PC-9 (cell line): Measurements from ENCODE around the gene AFAP1. TPM values are rescaled to one million over a fixed set of nuclear protein-coding genes. Genes with fewer than 3 reads are reported as not detected.

Source experiments
- BruUV-seq: library from RNA; stranded (reverse); fragments of 400-500 nt; replicated peaks from 2 replicates; lab custom pipeline; 2021; lab: Mats Ljungman, UMichigan
- CTCF ChIA-PET: fragments of 300-600 bp; sonication (Branson Sonifier 250); formaldehyde crosslinking; loops from one replicate; lab custom pipeline; 2022; ENCODE audit warnings: antibody characterized with exemption; lab: Charles Lee
- POLR2A ChIA-PET: fragments of 300-600 bp; sonication (Branson Sonifier 250); formaldehyde crosslinking; loops from one replicate; lab custom pipeline; 2022; ENCODE audit warnings: antibody characterized with exemption; ENCODE audit not compliant: unreplicated experiment; lab: Charles Lee
- DNase-seq, 2 experiments: peaks; one replicate each; pipeline versions ENCODE4 v3.0.0 to v3.0.0-alpha.2; 2015 to 2022; ENCODE audit warnings: mixed read lengths in 1 of 2
- H2AFZ ChIP-seq: fragments of 200-600 bp; sonication (generic); 2 replicates; pipeline ENCODE4 v1.8.1; 2017; ENCODE audit warnings: antibody characterized with exemption
- H3F3A ChIP-seq: fragments of 200-600 bp; sonication (generic); 2 replicates; pipeline ENCODE4 v1.8.1; 2017; ENCODE audit warnings: antibody characterized with exemption, mild to moderate bottlenecking, low read depth; ENCODE audit not compliant: insufficient read depth
- H3K27ac ChIP-seq: fragments of 200-600 bp; sonication (generic); 2 replicates; pipeline ENCODE4 v1.6.1; 2016; ENCODE audit warnings: mixed run types
- H3K27me3 ChIP-seq: fragments of 200-600 bp; sonication (generic); 2 replicates; pipeline ENCODE4 v1.6.1; 2016; ENCODE audit warnings: low read depth, mixed run types; ENCODE audit not compliant: insufficient read depth
- H3K36me3 ChIP-seq: fragments of 200-600 bp; sonication (generic); 2 replicates; pipeline ENCODE4 v1.6.1; 2016; ENCODE audit warnings: low read depth, mixed run types
- H3K4me1 ChIP-seq: fragments of 200-600 bp; sonication (generic); replicated peaks from 2 replicates; pipeline ENCODE4 v1.6.1; 2016; ENCODE audit warnings: mixed run types; ENCODE audit not compliant: insufficient read depth
- H3K4me2 ChIP-seq: fragments of 200-600 bp; sonication (generic); 2 replicates; pipeline ENCODE4 v1.6.1; 2017; ENCODE audit warnings: mixed run types
- H3K4me3 ChIP-seq: fragments of 200-600 bp; sonication (generic); 2 replicates; pipeline ENCODE4 v1.6.1; 2016; ENCODE audit warnings: mixed run types
- H3K79me2 ChIP-seq: fragments of 200-600 bp; sonication (generic); 2 replicates; pipeline ENCODE4 v1.6.1; 2017; ENCODE audit warnings: low read depth, mixed run types
- H3K9me2 ChIP-seq: fragments of 200-600 bp; sonication (generic); 2 replicates; pipeline ENCODE4 v1.8.1; 2017; ENCODE audit warnings: mild to moderate bottlenecking; ENCODE audit not compliant: insufficient read depth
- H3K9me3 ChIP-seq: fragments of 200-600 bp; sonication (generic); 2 replicates; pipeline ENCODE4 v1.8.1; 2016; ENCODE audit warnings: low read depth; ENCODE audit not compliant: insufficient read depth
- H4K20me1 ChIP-seq: fragments of 200-600 bp; sonication (generic); 2 replicates; pipeline ENCODE4 v1.8.1; 2017; ENCODE audit not compliant: insufficient read depth
- EZH2 ChIP-seq: fragments of 200-600 bp; sonication (generic); IDR thresholded peaks from 2 replicates; pipeline ENCODE4 v1.8.0; 2017; ENCODE audit warnings: antibody characterized with exemption, low read depth
- intact Hi-C: fragments of 100-400 bp; cut with micrococcal nuclease; formaldehyde crosslinking; loops from one replicate; pipeline ENCODE4 v1.10.0; 2022; ENCODE audit not compliant: unreplicated experiment
- total RNA-seq: library from RNA; stranded (reverse); gene quantifications from 2 replicates; pipeline ENCODE4 v1.2.3, GENCODE V29; 2021
- TF ChIP-seq, protein P1 (sequence below): fragments of 200-600 bp; sonication (generic); conservative IDR thresholded peaks from 2 replicates; pipeline ENCODE4 v1.6.1; 2017; ENCODE audit warnings: mixed run types, antibody characterized with exemption, mild to moderate bottlenecking, moderate library complexity

The AFAP1 gene
- total RNA-seq, 1 experiment from 2014 or later = 69.6 TPM

DNA sequence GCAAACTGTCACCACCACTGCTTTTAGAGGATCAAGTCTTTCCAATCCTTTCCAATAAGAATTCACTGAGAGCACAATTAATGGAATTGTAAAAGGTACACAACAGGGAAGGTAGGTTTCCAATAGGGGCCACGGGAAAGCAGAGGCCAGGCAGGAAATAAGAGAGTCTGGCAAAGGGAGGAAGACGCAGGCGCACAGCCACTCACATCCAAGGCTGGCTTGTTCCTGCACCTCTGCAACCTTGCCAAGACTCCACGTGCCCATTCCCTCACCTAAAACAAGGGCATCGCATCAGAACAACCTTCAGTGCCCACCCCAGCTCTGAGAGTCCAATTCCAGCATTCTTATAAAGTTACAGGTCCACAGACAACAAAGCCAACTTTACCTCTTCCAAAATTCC lies 81.2 kb downstream of the AFAP1 start:
- Histone ChIP-seq H4K20me1 (peaks cover 12% of the 10 kb centered on the region; the same call in 1 of the 2 replicates), H3K9me3 (no peaks in the 10 kb centered on the region), H3K36me3 (0 out of 2 replicates have a peak, but pooled peaks cover 7% of the 10 kb centered on the region), H3K79me2 (peaks cover 36% of the 10 kb centered on the region), H3F3A (peaks cover 13% of the 10 kb centered on the region; the same call in 1 of the 2 replicates), H2AFZ (no peak overlapping the region), H3K4me1 (0 out of 2 replicates have a peak, but pooled peaks cover 5% of the 10 kb centered on the region), H3K4me3 (no peak overlapping the region), H3K27me3 (no peaks in the 10 kb centered on the region), H3K9me2 (no peaks in the 10 kb centered on the region), H3K27ac (no peak overlapping the region), H3K4me2 (no peak overlapping the region)
- no peak for DNase-seq
- CTCF ChIA-PET = no interaction called here
- BruUV-seq = no TSS peak
- POLR2A ChIA-PET = no interaction called here
- TF ChIP-seq, protein P1, sequence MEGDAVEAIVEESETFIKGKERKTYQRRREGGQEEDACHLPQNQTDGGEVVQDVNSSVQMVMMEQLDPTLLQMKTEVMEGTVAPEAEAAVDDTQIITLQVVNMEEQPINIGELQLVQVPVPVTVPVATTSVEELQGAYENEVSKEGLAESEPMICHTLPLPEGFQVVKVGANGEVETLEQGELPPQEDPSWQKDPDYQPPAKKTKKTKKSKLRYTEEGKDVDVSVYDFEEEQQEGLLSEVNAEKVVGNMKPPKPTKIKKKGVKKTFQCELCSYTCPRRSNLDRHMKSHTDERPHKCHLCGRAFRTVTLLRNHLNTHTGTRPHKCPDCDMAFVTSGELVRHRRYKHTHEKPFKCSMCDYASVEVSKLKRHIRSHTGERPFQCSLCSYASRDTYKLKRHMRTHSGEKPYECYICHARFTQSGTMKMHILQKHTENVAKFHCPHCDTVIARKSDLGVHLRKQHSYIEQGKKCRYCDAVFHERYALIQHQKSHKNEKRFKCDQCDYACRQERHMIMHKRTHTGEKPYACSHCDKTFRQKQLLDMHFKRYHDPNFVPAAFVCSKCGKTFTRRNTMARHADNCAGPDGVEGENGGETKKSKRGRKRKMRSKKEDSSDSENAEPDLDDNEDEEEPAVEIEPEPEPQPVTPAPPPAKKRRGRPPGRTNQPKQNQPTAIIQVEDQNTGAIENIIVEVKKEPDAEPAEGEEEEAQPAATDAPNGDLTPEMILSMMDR = no peak
- TF ChIP-seq EZH2 = no peak
- intact Hi-C loops = no loop called here

DNA sequence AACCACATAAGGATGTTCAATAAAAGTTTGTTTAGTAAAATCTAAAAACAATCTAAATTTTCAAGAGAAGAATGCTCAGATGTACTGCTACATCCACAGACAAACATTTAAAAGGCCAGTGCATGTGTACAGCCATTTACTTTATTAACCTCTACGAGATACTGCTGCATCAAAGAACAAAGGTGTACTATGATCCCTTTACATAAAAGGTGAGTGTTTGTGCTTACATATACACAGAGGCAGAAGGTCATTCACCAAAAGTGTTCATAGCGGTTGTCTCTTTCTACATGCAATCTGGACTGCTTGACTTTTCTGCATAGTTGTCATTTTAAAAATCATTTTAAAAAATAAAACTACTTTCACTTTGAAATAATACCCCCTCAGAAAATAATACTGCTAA lies 81.7 kb downstream of the AFAP1 start:
- Histone ChIP-seq H2AFZ (no peak overlapping the region), H3K27ac (no peak overlapping the region), H3K9me3 (no peaks in the 10 kb centered on the region), H3K9me2 (no peaks in the 10 kb centered on the region), H3K4me3 (no peak overlapping the region), H3K79me2 (peaks cover 34% of the 10 kb centered on the region), H3K4me1 (0 out of 2 replicates have a peak, but pooled peaks cover 5% of the 10 kb centered on the region), H3F3A (peaks cover 13% of the 10 kb centered on the region; the same call in 1 of the 2 replicates), H3K36me3 (0 out of 2 replicates have a peak, but pooled peaks cover 7% of the 10 kb centered on the region), H3K4me2 (no peak overlapping the region), H4K20me1 (peaks cover 12% of the 10 kb centered on the region; the same call in 1 of the 2 replicates), H3K27me3 (no peaks in the 10 kb centered on the region)
- no peak for TF ChIP-seq EZH2
- TF ChIP-seq, protein P1 = no peak
- intact Hi-C loops = no loop called here
- CTCF ChIA-PET = no interaction called here
- no peak for DNase-seq
- POLR2A ChIA-PET = no interaction called here
- no TSS peak for BruUV-seq

DNA sequence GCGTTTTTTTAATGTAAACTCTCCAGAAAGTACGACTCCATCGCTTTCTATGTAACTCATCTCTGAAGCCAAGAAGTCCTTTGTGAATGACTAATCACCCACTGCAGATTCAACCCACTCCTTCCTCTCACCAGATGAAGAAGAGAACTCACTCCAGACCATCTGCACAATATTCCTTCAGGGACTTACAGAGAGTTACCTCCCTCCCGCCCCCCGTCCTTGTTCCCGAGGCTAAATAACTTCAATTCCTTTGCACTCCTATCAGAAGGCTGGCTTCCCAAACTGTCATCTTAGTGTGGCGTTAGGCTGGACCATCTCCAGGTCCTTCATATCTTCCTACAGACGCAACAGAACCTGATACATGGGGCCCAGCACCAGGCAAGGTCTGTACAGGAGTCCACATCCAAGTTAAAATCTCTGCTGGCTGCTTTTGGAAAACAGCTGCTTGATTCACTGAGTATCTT lies 82.4 kb downstream of the AFAP1 start:
- H3K9me2 ChIP-seq = no peaks in the 10 kb centered on the region
- ChIA-PET POLR2A (no interaction called here), CTCF (no interaction called here)
- H3K9me3 ChIP-seq = no peaks in the 10 kb centered on the region
- H3K4me2 ChIP-seq = no peak overlapping the region
- 0 out of 2 replicates have a peak, but pooled peaks cover 5% of the 10 kb centered on the region for H3K4me1 ChIP-seq
- 0 out of 2 replicates have a peak, but pooled peaks cover 7% of the 10 kb centered on the region for H3K36me3 ChIP-seq
- no peak overlapping the region for H3K27ac ChIP-seq
- no peak overlapping the region for H2AFZ ChIP-seq
- no TSS peak for BruUV-seq
- intact Hi-C loops = no loop called here
- peaks cover 9% of the 10 kb centered on the region; the same call in 1 of the 2 replicates for H4K20me1 ChIP-seq
- DNase-seq = peak in 1 of 2 experiments; percentile 45
- peaks cover 13% of the 10 kb centered on the region; the same call in 1 of the 2 replicates for H3F3A ChIP-seq
- TF ChIP-seq, protein P1 = no peak
- TF ChIP-seq EZH2 = no peak
- H3K27me3 ChIP-seq = no peaks in the 10 kb centered on the region
- peaks cover 38% of the 10 kb centered on the region for H3K79me2 ChIP-seq
- H3K4me3 ChIP-seq = no peak overlapping the region
